H1 (cell line): Measurements from ENCODE around the gene MSI2. TPM values are rescaled to one million over a fixed set of nuclear protein-coding genes. Genes with fewer than 3 reads are reported as not detected.

Experiments used
- CTCF ChIA-PET: fragments of 300-600 bp; sonication (Branson Sonifier 250); formaldehyde crosslinking; loops from one replicate; lab custom pipeline; 2021; ENCODE audit not compliant: partially characterized antibody; lab: Charles Lee
- POLR2A ChIA-PET: fragments of 300-600 bp; sonication (Branson Sonifier 250); formaldehyde crosslinking; loops from one replicate; lab custom pipeline; 2021; ENCODE audit warnings: inconsistent platforms; ENCODE audit not compliant: partially characterized antibody; lab: Charles Lee
- DNase-seq, 2 experiments: peaks; one replicate each; pipeline versions ENCODE4 v3.0.0 to v3.0.0-alpha.2; 2010 to 2022; ENCODE audit warnings: low spot score in 2 of 2, low read depth in 1 of 2, mixed read lengths in 1 of 2
- FAIRE-seq: peaks from 2 replicates; lab custom pipeline; 2011; peaks lifted over from hg19 to GRCh38; lab: Jason Lieb, UNC
- H2AFZ ChIP-seq: 2 replicates; pipeline ENCODE4 v1.8.1; 2012; ENCODE audit warnings: low read length, inconsistent platforms
- H2AK5ac ChIP-seq: 2 replicates; pipeline ENCODE4 v1.6.1; 2013; ENCODE audit warnings: low read depth, low read length
- H2BK120ac ChIP-seq: replicated peaks from 2 replicates; pipeline ENCODE3; 2013; ENCODE audit warnings: low read depth, low read length, inconsistent platforms
- H2BK12ac ChIP-seq: 2 replicates; pipeline ENCODE4 v1.6.1; 2013; ENCODE audit warnings: low read depth, low read length
- H2BK15ac ChIP-seq: 2 replicates; pipeline ENCODE4 v1.6.1; 2013; ENCODE audit warnings: low read length
- H2BK20ac ChIP-seq: 2 replicates; pipeline ENCODE4 v1.6.1; 2013; ENCODE audit warnings: low read length
- H2BK5ac ChIP-seq: 2 replicates; pipeline ENCODE4 v1.6.1; 2013; ENCODE audit warnings: low read depth, low read length
- H3K14ac ChIP-seq: 2 replicates; pipeline ENCODE4 v1.6.1; 2013; ENCODE audit warnings: inconsistent platforms; ENCODE audit not compliant: insufficient read length
- H3K18ac ChIP-seq: 2 replicates; pipeline ENCODE4 v1.6.1; 2013; ENCODE audit warnings: low read length; ENCODE audit errors: extremely low read depth
- H3K23ac ChIP-seq: 2 replicates; pipeline ENCODE4 v1.6.1; 2013; ENCODE audit warnings: inconsistent platforms; ENCODE audit not compliant: insufficient read length
- H3K23me2 ChIP-seq: 2 replicates; pipeline ENCODE4 v1.6.1; 2013; ENCODE audit warnings: low read depth, low read length
- H3K27ac ChIP-seq: 2 replicates; pipeline ENCODE4 v1.6.1; 2011; ENCODE audit warnings: low read depth, low read length, inconsistent platforms
- H3K27me3 ChIP-seq, 4 experiments: replicated peaks in 1 of 4; 1 replicate in 1 of 4; 2 replicates in 3 of 4; pipeline versions ENCODE4 v1.6.1 to v1.8.1; 2011 to 2013; ENCODE audit warnings: low read length in 3 of 4, mild to moderate bottlenecking in 3 of 4, inconsistent platforms in 2 of 4, mixed read lengths in 2 of 4, moderate library complexity in 1 of 4; ENCODE audit not compliant: control insufficient read depth in 3 of 4, insufficient read depth in 3 of 4; ENCODE audit errors: extremely low read depth in 1 of 4
- H3K36me3 ChIP-seq, 4 experiments: 2 replicates each; pipeline versions ENCODE4 v1.6.1 to v1.8.1; 2011 to 2013; ENCODE audit warnings: mild to moderate bottlenecking in 4 of 4, low read length in 3 of 4, moderate library complexity in 2 of 4, control low read depth in 1 of 4, inconsistent platforms in 1 of 4; ENCODE audit not compliant: insufficient read depth in 4 of 4, control insufficient read depth in 2 of 4
- H3K4ac ChIP-seq: replicated peaks from 2 replicates; pipeline ENCODE3; 2013; ENCODE audit warnings: low read length, low read depth, mixed read lengths, inconsistent platforms; ENCODE audit not compliant: insufficient read length
- H3K4me1 ChIP-seq, 4 experiments: replicated peaks in 1 of 4; 1 replicate in 1 of 4; 2 replicates in 3 of 4; pipeline versions ENCODE4 v1.6.1 to v1.8.1; 2011 to 2013; ENCODE audit warnings: low read length in 3 of 4, inconsistent platforms in 2 of 4, mixed read lengths in 1 of 4; ENCODE audit not compliant: insufficient read depth in 4 of 4, control insufficient read depth in 3 of 4
- H3K4me2 ChIP-seq, 2 experiments: 2 replicates each; pipeline versions ENCODE4 v1.6.1 to v1.8.1; 2011 to 2013; ENCODE audit warnings: low read depth in 2 of 2, low read length in 2 of 2, control low read depth in 1 of 2, inconsistent platforms in 1 of 2, mild to moderate bottlenecking in 1 of 2; ENCODE audit not compliant: insufficient read depth in 1 of 2
- H3K4me3 ChIP-seq, 4 experiments: fragments of 200-600, 300-600 bp in 1 of 4; sonication (generic), shearing (Covaris generic), sonication (Bioruptor Twin) in 1 of 4; 2 replicates each; pipeline versions ENCODE4 v1.5.1 to v1.8.1; 2011 to 2016; ENCODE audit warnings: low read length in 4 of 4, low read depth in 3 of 4, control low read depth in 2 of 4, inconsistent platforms in 2 of 4, mild to moderate bottlenecking in 2 of 4, mixed read lengths in 1 of 4, moderate library complexity in 1 of 4; ENCODE audit not compliant: insufficient read depth in 2 of 4; ENCODE audit errors: extremely low read depth in 1 of 4
- H3K56ac ChIP-seq: replicated peaks from 2 replicates; pipeline ENCODE3; 2013; ENCODE audit warnings: low read depth, mild to moderate bottlenecking, mixed read lengths, low read length, inconsistent platforms; ENCODE audit not compliant: insufficient read length
- H3K79me1 ChIP-seq: 2 replicates; pipeline ENCODE4 v1.6.1; 2013; ENCODE audit warnings: low read depth, low read length, control low read depth
- H3K79me2 ChIP-seq, 2 experiments: 2 replicates each; pipeline versions ENCODE4 v1.6.1 to v1.8.1; 2012 to 2013; ENCODE audit warnings: low read length in 2 of 2, mild to moderate bottlenecking in 2 of 2, inconsistent platforms in 1 of 2; ENCODE audit not compliant: insufficient read depth in 2 of 2, control insufficient read depth in 1 of 2
- H3K9ac ChIP-seq, 4 experiments: replicated peaks in 1 of 4; 1 replicate in 1 of 4; 2 replicates in 3 of 4; pipeline versions ENCODE4 v1.6.1 to v1.8.1; 2011 to 2013; ENCODE audit warnings: low read depth in 3 of 4, low read length in 3 of 4, control low read depth in 2 of 4, mild to moderate bottlenecking in 2 of 4, moderate library complexity in 2 of 4, inconsistent platforms in 1 of 4; ENCODE audit errors: extremely low read depth in 1 of 4
- H3K9me3 ChIP-seq, 2 experiments: 2 replicates each; pipeline versions ENCODE4 v1.6.1 to v1.8.1; 2012 to 2013; ENCODE audit warnings: mild to moderate bottlenecking in 2 of 2, moderate library complexity in 2 of 2, control low read depth in 1 of 2, inconsistent platforms in 1 of 2, low read depth in 1 of 2, low read length in 1 of 2, mixed read lengths in 1 of 2; ENCODE audit not compliant: insufficient read depth in 2 of 2
- H4K20me1 ChIP-seq, 2 experiments: replicated peaks in 1 of 2; 2 replicates each; pipeline versions ENCODE3 to v1.8.1; 2011 to 2013; ENCODE audit warnings: inconsistent platforms in 2 of 2, low read length in 2 of 2, mild to moderate bottlenecking in 1 of 2; ENCODE audit not compliant: insufficient read depth in 2 of 2, control insufficient read depth in 1 of 2
- H4K5ac ChIP-seq: 2 replicates; pipeline ENCODE4 v1.6.1; 2013; ENCODE audit warnings: low read length, low read depth, mixed read lengths, inconsistent platforms; ENCODE audit not compliant: insufficient read length
- H4K8ac ChIP-seq: 2 replicates; pipeline ENCODE4 v1.8.0; 2013; ENCODE audit warnings: mild to moderate bottlenecking, moderate library complexity, low read length, inconsistent platforms; ENCODE audit not compliant: insufficient read depth; ENCODE audit errors: extremely low read depth
- H4K91ac ChIP-seq: replicated peaks from 2 replicates; pipeline ENCODE3; 2013; ENCODE audit warnings: low read length, mixed read lengths, inconsistent platforms; ENCODE audit not compliant: insufficient read length
- CEBPB ChIP-seq: IDR thresholded peaks from 2 replicates; pipeline ENCODE4 v1.6.1; 2012; ENCODE audit warnings: low read depth, low read length
- E2F6 ChIP-seq: IDR thresholded peaks from 2 replicates; pipeline ENCODE4 v1.6.1; 2012; ENCODE audit warnings: inconsistent platforms
- GABPA ChIP-seq: IDR thresholded peaks from 2 replicates; pipeline ENCODE4 v1.6.1; 2011; ENCODE audit warnings: mild to moderate bottlenecking, low read length, moderate library complexity, borderline replicate concordance; ENCODE audit not compliant: insufficient read depth
- HDAC6 ChIP-seq: IDR thresholded peaks from one replicate; pipeline ENCODE4 v1.7.1; 2012; ENCODE audit warnings: low read depth, mild to moderate bottlenecking, inconsistent platforms, low read length, moderate library complexity
- KDM4A ChIP-seq: IDR thresholded peaks from one replicate; pipeline ENCODE4 v1.7.1; 2012; ENCODE audit warnings: low read depth, mild to moderate bottlenecking, moderate library complexity, low read length, inconsistent platforms; ENCODE audit not compliant: severe bottlenecking
- NANOG ChIP-seq: IDR thresholded peaks from 2 replicates; pipeline ENCODE4 v1.6.1; 2011; ENCODE audit warnings: low read length, low read depth, mild to moderate bottlenecking, inconsistent platforms; ENCODE audit not compliant: insufficient read depth, poor library complexity, severe bottlenecking
- PHF8 ChIP-seq: fragments of 200-600 bp; sonication (generic); conservative IDR thresholded peaks from 2 replicates; pipeline ENCODE4 v1.7.1; 2012; ENCODE audit warnings: low read depth, mild to moderate bottlenecking, inconsistent platforms, low read length, moderate library complexity
- POU5F1 ChIP-seq: IDR thresholded peaks from 2 replicates; pipeline ENCODE4 v1.6.1; 2011; ENCODE audit warnings: low read depth, mild to moderate bottlenecking, low read length, moderate library complexity
- RAD21 ChIP-seq, 2 experiments: IDR thresholded peaks in 1 of 2; conservative IDR thresholded peaks in 1 of 2; 2 replicates each; pipeline ENCODE4 v1.6.1; 2011; ENCODE audit warnings: low read depth in 2 of 2, low read length in 2 of 2, improper control_type of control experiment in 1 of 2, inconsistent platforms in 1 of 2, mild to moderate bottlenecking in 1 of 2, moderate library complexity in 1 of 2
- RXRA ChIP-seq: IDR thresholded peaks from 2 replicates; pipeline ENCODE4 v1.6.1; 2011; ENCODE audit warnings: low read depth, mild to moderate bottlenecking, low read length, moderate library complexity; ENCODE audit not compliant: insufficient read depth
- SIRT6 ChIP-seq: IDR thresholded peaks from one replicate; pipeline ENCODE4 v1.7.1; 2012; ENCODE audit warnings: low read length, inconsistent platforms
- SIX5 ChIP-seq: IDR thresholded peaks from 2 replicates; pipeline ENCODE4 v1.6.1; 2011; ENCODE audit warnings: mild to moderate bottlenecking, low read depth, low read length
- SP4 ChIP-seq: IDR thresholded peaks from 2 replicates; pipeline ENCODE4 v1.6.1; 2012; ENCODE audit warnings: low read length, inconsistent platforms
- TEAD4 ChIP-seq: IDR thresholded peaks from 2 replicates; pipeline ENCODE4 v1.6.1; 2012; ENCODE audit warnings: low read depth, low read length, inconsistent platforms, mixed read lengths
- WGBS, 2 experiments: shearing (Covaris generic) in 1 of 2; methylation state at CpG; one replicate each; pipeline versions ENCODE4 v1.1.6 to v1.1.7; 2013 to 2015; ENCODE audit warnings: low lambda C conversion rate in 2 of 2, mixed read lengths in 2 of 2, inconsistent platforms in 1 of 2, low coverage in 1 of 2, missing lambda C conversion rate in 1 of 2; ENCODE audit not compliant: insufficient replicate concordance in 2 of 2, insufficient coverage in 1 of 2, insufficient read length in 1 of 2; ENCODE audit errors: extremely low coverage in 1 of 2, missing lambda C conversion rate in 1 of 2; 5-methylcytosine and 5-hydroxymethylcytosine counted together
- polyA plus RNA-seq, 7 experiments: library from polyadenylated mRNA; depleted of rRNA in 3 of 7; stranded (reverse) in 5 of 7; unstranded in 2 of 7; fragments of >200 nt in 5 of 7; fragments of 200-250 nt in 2 of 7; gene quantifications; 1 replicate in 5 of 7; 2 replicates in 1 of 7; 4 replicates in 1 of 7; pipeline versions ENCODE4 v1.2.1 to v1.2.3, GENCODE V29; 2011 to 2013; ENCODE audit warnings: missing spikeins in 2 of 7, mixed read lengths in 2 of 7
- total RNA-seq: library from RNA; stranded (reverse); fragmentation: NEBNext Ultra II Directional; extraction: Animal tissue kit (Norgen Biotek cat#: 25700); gene quantifications from 2 replicates; pipeline ENCODE4 v1.2.1, GENCODE V29; 2021

The MSI2 gene
- total and polyA plus RNA-seq, 2 of the 8 experiments (the other 6 are each of a cell fraction or from before 2014, with no cell fraction given): 36.7 to 80.6 TPM

- H3K36me3 ChIP-seq: no peaks in the 10 kb centered on the region; a peak in 1 of 8 replicates
- H3K27ac ChIP-seq: no peak overlapping the region
- no peak overlapping the region for H4K8ac ChIP-seq
- no peak for DNase-seq
- no peak overlapping the region for H2BK12ac ChIP-seq
- no peaks in the 10 kb centered on the region for H3K9me3 ChIP-seq
- no peak overlapping the region for H3K4me3 ChIP-seq
- H2BK15ac ChIP-seq: no peak overlapping the region
- no peak overlapping the region for H3K23ac ChIP-seq
- no peak overlapping the region for H2BK20ac ChIP-seq
- WGBS, 2 experiments: 89% methylated on average over 3 of the region's 3 CpGs; no CpG with 5 or more reads in 1 of the 2 experiments
- peaks cover 16% of the 10 kb centered on the region for H3K79me1 ChIP-seq
- H4K5ac ChIP-seq: no peak overlapping the region
- H2AK5ac ChIP-seq: no peak overlapping the region
- peaks cover 2 to 5% of the 10 kb centered on the region in 2 experiments for H4K20me1 ChIP-seq
- H3K79me2 ChIP-seq: peaks cover 0 to 65% of the 10 kb centered on the region in 2 experiments; a peak in 2 of 4 replicates
- H2BK120ac ChIP-seq: no peak overlapping the region
- no peak overlapping the region for H3K18ac ChIP-seq
- H3K4me1 ChIP-seq: peaks cover 9 to 26% (median 17%) of the 10 kb centered on the region in 4 experiments
- H3K56ac ChIP-seq: no peak overlapping the region
- H2BK5ac ChIP-seq: no peak overlapping the region
- no peak overlapping the region for H3K14ac ChIP-seq
- H4K91ac ChIP-seq: no peak overlapping the region
- no peak overlapping the region for H2AFZ ChIP-seq
- ChIA-PET POLR2A (no interaction called here), CTCF (no interaction called here)
- no peak for FAIRE-seq
- H3K23me2 ChIP-seq: no peaks in the 10 kb centered on the region
- H3K4me2 ChIP-seq: no peak overlapping the region
- H3K27me3 ChIP-seq: no peaks in the 10 kb centered on the region
- H3K9ac ChIP-seq: no peak overlapping the region
- no peak overlapping the region for H3K4ac ChIP-seq
- TF ChIP-seq GABPA (no peak), NANOG (no peak), POU5F1 (no peak), E2F6 (no peak), SP4 (no peak), RAD21 (IDR thresholded peaks at IDR 0.05 in 1 of 2, conservative IDR thresholded peaks at IDR 0.05 in 1 of 2; ENCODE audit: low read depth in 2 of 2, low read length in 2 of 2) (no peak), CEBPB (no peak), SIRT6 (no peak), TEAD4 (no peak), SIX5 (no peak), KDM4A (no peak), RXRA (no peak), PHF8 (no peak), HDAC6 (no peak)
These were observed 60.8 kb downstream of the MSI2 start for GRCh38 chr17:57317079-57317478.
